HG03439 (cell line): Measurements from ENCODE around the gene KIAA1191.

Experiments
- ATAC-seq: cut with Tn5 transposase; IDR thresholded peaks from one replicate; pipeline ENCODE4 v1.9.1; 2021; ENCODE audit warnings: mild to moderate bottlenecking, moderate library complexity; ENCODE audit not compliant: unreplicated experiment

Gene KIAA1191

DNA sequence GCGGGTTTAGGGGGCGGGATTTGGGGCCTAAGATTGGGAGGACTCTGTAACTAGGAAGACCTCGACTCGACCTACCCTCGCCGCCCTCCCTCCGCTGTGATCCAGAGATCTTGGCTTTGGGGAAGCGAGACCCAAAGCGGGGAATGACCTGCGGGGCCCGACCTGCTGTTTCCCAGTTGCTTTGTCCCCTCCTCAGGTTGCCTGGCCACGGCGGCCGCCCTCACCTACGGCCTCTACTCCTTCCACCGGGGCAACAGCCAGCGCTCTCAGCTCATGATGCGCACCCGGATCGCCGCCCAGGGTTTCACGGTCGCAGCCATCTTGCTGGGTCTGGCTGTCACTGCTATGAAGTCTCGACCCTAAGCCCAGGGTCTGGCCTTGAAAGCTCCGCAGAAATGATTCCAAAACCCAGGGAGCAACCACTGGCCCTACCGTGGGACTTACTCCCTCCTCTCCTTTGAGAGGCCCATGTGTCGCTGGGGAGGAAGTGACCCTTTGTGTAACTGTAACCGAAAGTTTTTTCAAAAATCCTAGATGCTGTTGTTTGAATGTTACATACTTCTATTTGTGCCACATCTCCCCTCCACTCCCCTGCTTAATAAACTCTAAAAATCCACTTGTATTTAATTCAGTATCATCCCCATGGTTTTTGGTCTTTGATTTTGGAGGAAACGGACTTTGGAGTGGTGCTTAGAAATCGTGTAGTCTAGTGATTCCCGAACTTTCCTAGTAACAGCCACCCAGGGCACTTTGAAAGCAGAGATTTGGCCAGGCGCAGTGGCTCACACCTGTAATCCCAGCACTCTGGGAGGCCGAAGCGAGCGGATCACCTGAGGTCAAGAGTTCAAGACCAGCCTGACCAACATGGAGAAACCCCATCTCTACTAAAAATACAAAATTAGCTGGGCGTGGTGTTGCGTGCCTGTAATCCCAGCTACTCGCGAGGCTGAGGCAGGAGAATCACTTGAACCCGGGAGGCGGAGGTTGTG, 27.9 kb upstream of the KIAA1191 start:
- ATAC-seq: peak; percentile 28

GRCh38 chr5:176388444-176389134, 27.0 kb upstream of the KIAA1191 start, which contains the start of the genes HIGD2A and NOP16:
Gene HIGD2A, plus strand, starts transcription at chr5:176388751. Its CDS starts 69 bp downstream, at chr5:176388820.
Gene NOP16, minus strand, starts transcription at chr5:176388598. Its CDS starts 59 bp downstream, at chr5:176388539.
- ATAC-seq: peak; percentile 86

DNA sequence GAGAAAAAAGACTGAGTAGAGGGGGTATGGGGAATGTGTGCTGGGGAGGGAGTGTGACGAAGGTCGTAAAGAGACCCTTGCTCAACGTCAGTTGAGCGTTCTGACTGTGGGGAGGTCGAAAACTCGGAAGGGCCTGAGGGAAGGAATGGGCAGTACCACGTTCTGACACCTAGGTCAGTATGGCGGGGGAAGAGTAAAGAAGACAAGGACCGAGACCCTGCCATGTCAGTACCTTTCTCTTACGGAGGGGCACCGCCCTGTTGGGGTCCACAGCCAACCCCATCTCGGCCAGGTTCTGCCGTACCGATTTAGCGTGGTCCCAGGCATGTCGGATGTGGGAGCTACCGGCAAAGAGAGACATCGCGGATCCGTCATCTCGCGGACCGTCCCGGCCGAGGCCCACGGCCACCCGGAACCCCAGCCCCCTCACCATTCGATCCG, 26.5 kb upstream of the KIAA1191 start:
- no peak for ATAC-seq

GRCh38 chr5:176387384-176387925, 25.9 kb upstream of the KIAA1191 start:
- no peak for ATAC-seq

DNA sequence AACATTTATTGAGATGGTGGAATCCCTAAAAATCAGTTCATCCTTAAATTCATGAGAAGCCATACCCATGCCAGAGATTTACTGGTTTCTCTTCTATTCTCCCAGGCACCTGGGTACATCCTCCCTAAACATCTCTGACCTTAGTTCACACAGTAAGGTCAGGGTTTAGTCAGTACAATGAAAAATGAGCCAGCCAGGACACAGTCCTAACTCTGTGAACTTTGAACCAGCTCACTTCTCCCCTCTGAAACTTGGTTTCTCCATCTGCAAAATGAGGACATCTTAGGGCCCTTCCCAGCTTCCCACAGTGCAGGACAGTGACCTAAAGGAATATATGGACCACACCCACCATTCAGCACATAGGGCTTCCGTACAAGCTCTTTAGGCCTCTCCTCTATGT, 24.9 kb upstream of the KIAA1191 start:
- ATAC-seq: no peak

DNA sequence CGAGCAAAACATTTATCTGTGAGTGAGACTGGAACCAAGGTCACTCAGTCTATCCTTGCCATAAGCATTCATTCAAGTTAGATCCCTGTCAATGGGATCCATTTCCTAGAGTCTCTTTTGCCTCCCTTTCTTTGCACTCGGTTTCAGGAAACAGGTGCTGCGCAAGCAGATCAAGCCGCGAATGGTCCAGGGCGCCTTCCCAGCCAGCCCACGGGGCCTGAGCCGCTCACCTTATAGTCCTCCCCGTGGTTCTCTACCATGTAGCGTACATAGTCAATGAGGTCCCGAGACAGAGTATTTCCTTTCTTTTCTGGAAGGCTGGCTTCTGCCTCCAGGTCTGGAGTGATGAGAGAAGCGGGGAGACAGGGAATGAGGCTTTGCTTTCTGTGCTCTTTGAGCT, 23.4 kb upstream of the KIAA1191 start:
- no peak for ATAC-seq

GRCh38 chr5:176384366-176384930, 22.9 kb upstream of the KIAA1191 start:
- no peak for ATAC-seq

GRCh38 chr5:176383961-176384360, 22.4 kb upstream of the KIAA1191 start:
- no peak for ATAC-seq

- no peak for ATAC-seq
These were observed 21.8 kb upstream of the KIAA1191 start for GRCh38 chr5:176383248-176383905.

- ATAC-seq: no peak
These were observed 21.2 kb upstream of the KIAA1191 start for GRCh38 chr5:176382721-176383120.

- ATAC-seq: no peak
These were observed 20.4 kb upstream of the KIAA1191 start for GRCh38 chr5:176381979-176382378.

DNA sequence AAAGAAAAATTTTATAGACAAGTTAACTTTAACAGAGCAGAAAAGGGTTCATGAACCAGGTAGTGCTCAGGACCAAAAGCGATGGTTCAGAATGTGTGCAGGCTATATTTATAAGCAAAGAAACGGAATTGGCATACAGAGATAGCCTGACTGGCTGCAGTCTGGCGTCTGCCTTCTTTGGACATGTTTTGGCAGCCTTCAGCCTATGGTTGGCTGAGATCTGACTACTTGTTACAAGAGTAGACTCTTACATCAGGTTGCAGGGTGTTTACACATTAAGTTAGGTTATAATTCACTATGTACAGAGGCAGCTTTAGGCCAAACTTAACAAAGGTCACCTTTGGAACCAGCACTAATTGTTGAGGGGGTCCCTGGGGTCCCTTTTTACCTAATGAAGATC, 19.9 kb upstream of the KIAA1191 start:
- no peak for ATAC-seq

GRCh38 chr5:176379881-176380280, 18.3 kb upstream of the KIAA1191 start:
- no peak for ATAC-seq

DNA sequence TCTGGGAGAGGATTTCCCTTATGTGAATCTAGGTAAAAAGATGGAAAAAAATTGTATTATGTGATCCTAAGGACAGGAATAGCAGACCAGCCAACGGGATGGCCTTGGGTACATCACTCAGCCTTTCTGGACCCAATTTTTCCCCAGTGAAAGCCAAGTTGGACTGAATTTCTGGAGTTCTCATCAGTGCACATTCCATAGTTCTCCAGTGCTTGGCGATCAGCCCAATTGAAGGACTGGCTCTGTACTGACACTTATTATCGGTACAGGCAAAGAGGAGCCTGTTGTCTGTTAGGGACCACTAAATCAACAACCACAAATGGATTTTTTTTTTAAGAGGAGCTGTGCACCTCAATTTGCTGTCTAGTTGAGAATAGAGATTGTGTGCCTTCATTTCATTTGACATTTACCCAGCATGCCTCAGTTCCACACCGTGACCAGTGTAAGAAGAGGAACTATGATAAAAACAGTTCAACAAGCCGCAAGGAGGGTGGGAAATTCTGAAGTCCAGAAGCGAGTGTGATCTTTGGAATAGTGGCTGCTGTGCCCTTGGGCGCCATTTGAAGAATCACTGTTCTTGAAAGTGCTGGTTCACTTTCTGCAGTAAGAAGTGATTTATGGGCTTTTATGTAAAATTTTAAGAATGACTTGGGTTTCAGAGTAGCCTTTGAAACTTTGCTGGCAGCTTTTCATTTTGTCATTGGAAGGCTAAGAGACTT, 11.7 kb upstream of the KIAA1191 start:
- ATAC-seq: no peak

- no peak for ATAC-seq
These were observed 10.3 kb upstream of the KIAA1191 start for GRCh38 chr5:176371621-176372539.

- no peak for ATAC-seq
These were observed 8.6 kb upstream of the KIAA1191 start for GRCh38 chr5:176369934-176370711.

- ATAC-seq: no peak
These were observed 7.2 kb upstream of the KIAA1191 start for GRCh38 chr5:176368726-176369125.
